Left ventricle myocardium inferior (tissue), 1 donor: ENCODE measurements around the gene TRIM75. TPM values are rescaled to one million over a fixed set of nuclear protein-coding genes. Genes with fewer than 3 reads are reported as not detected.
"Not testable (repeated sequence)": the region's sequence is repeated elsewhere in the genome, so short reads cannot be mapped to it uniquely, and the experiment has no call there.

Experiments
- DNase-seq: peaks from one replicate; pipeline ENCODE4 v3.0.0-alpha.2; 2020
- H3K27ac ChIP-seq: fragments of 200-600 bp; replicated peaks from 2 replicates; pipeline ENCODE4 v1.8.0; 2021
- H3K27me3 ChIP-seq: fragments of 200-600 bp; 2 replicates; pipeline ENCODE4 v1.8.0; 2021; ENCODE audit warnings: low read depth
- H3K36me3 ChIP-seq: fragments of 200-600 bp; 2 replicates; pipeline ENCODE4 v1.8.0; 2021
- H3K4me1 ChIP-seq: fragments of 200-600 bp; 2 replicates; pipeline ENCODE4 v1.8.0; 2021
- H3K4me3 ChIP-seq: fragments of 200-600 bp; 2 replicates; pipeline ENCODE4 v1.8.0; 2021; ENCODE audit warnings: mild to moderate bottlenecking, moderate library complexity
- H3K9me3 ChIP-seq: fragments of 200-600 bp; replicated peaks from 2 replicates; pipeline ENCODE4 v1.8.0; 2021
- CTCF ChIP-seq: fragments of 200-600 bp; IDR thresholded peaks from 2 replicates; pipeline ENCODE4 v1.8.0; 2021; ENCODE audit warnings: antibody characterized with exemption, mild to moderate bottlenecking, borderline replicate concordance
- intact Hi-C: fragments of 100-400 bp; cut with micrococcal nuclease; formaldehyde crosslinking; loops from one replicate; pipeline ENCODE4 v1.11.0; 2022
- total RNA-seq: library from RNA; stranded (reverse); fragmentation: NEBNext Ultra II Directional; extraction: Animal tissue kit (Norgen Biotek cat#: 25700); gene quantifications from one replicate; pipeline ENCODE4 v1.2.1, GENCODE V29; 2021
- donor health status: DM: no; HTN: yes; CAD: no; lungs with severe emphysema.

TRIM75 gene
- total RNA-seq, 1 donor from 2014 or later, result not detected

GRCh38 chr4:165079476-165079875 is 25.8 kb downstream of the TRIM75 start:
- no peaks in the 10 kb centered on the region for H3K9me3 ChIP-seq
- TF ChIP-seq CTCF, result no peak
- peak; percentile 43 for DNase-seq
- intact Hi-C loops, result no loop called here
- no peak overlapping the region for H3K4me3 ChIP-seq
- no peak overlapping the region for H3K27ac ChIP-seq
- H3K36me3 ChIP-seq, result peaks cover 46% of the 10 kb centered on the region
- peaks cover 6% of the 10 kb centered on the region for H3K4me1 ChIP-seq
- no peaks in the 10 kb centered on the region for H3K27me3 ChIP-seq

GRCh38 chr4:165084787-165085186 is 31.1 kb downstream of the TRIM75 start:
- peaks cover 62% of the 10 kb centered on the region for H3K36me3 ChIP-seq

GRCh38 chr4:165085946-165086345 is 32.3 kb downstream of the TRIM75 start:
- DNase-seq, result no peak
- no peak for TF ChIP-seq CTCF
- intact Hi-C loops, result no loop called here
- Histone ChIP-seq H3K9me3 (no peaks in the 10 kb centered on the region), H3K27ac (no peak overlapping the region), H3K27me3 (no peaks in the 10 kb centered on the region), H3K4me3 (no peak overlapping the region), H3K36me3 (peaks cover 57% of the 10 kb centered on the region), H3K4me1 (no peaks in the 10 kb centered on the region)

More at GRCh38 chr4:165084787-165085186, 31.1 kb downstream of the TRIM75 start:
- H3K27ac ChIP-seq, H3K9me3 ChIP-seq, DNase-seq, H3K4me3 ChIP-seq, H3K27me3 ChIP-seq, intact Hi-C loops, H3K4me1 ChIP-seq: not testable (repeated sequence)

GRCh38 chr4:165088366-165088765 is 34.7 kb downstream of the TRIM75 start:
- Histone ChIP-seq H3K27ac (no peak overlapping the region), H3K36me3 (peaks cover 67% of the 10 kb centered on the region), H3K4me1 (no peaks in the 10 kb centered on the region), H3K27me3 (no peaks in the 10 kb centered on the region), H3K9me3 (no peaks in the 10 kb centered on the region), H3K4me3 (no peak overlapping the region)
- TF ChIP-seq CTCF, result no peak
- intact Hi-C loops, result no loop called here
- no peak for DNase-seq

- H3K27ac ChIP-seq, H3K27me3 ChIP-seq, H3K4me1 ChIP-seq, DNase-seq, intact Hi-C loops, H3K4me3 ChIP-seq, H3K9me3 ChIP-seq: not testable (repeated sequence)
- H3K36me3 ChIP-seq, result peaks cover 59% of the 10 kb centered on the region
Observed at GRCh38 chr4:165092187-165092586, 38.5 kb downstream of the TRIM75 start.

GRCh38 chr4:165094873-165095272 is 41.2 kb downstream of the TRIM75 start:
- Histone ChIP-seq H3K4me3 (no peak overlapping the region), H3K36me3 (peaks cover 59% of the 10 kb centered on the region), H3K27ac (no peak overlapping the region), H3K4me1 (no peaks in the 10 kb centered on the region), H3K9me3 (no peaks in the 10 kb centered on the region), H3K27me3 (no peaks in the 10 kb centered on the region)
- DNase-seq, result no peak
- TF ChIP-seq CTCF, result no peak
- intact Hi-C loops, result no loop called here

GRCh38 chr4:165095291-165095690 is 41.6 kb downstream of the TRIM75 start:
- no peak for TF ChIP-seq CTCF
- H3K36me3 ChIP-seq, result peaks cover 63% of the 10 kb centered on the region
- no peaks in the 10 kb centered on the region for H3K4me1 ChIP-seq
- intact Hi-C loops, result no loop called here
- H3K9me3 ChIP-seq, result no peaks in the 10 kb centered on the region
- no peak for DNase-seq
- no peak overlapping the region for H3K4me3 ChIP-seq
- no peak overlapping the region for H3K27ac ChIP-seq
- H3K27me3 ChIP-seq, result no peaks in the 10 kb centered on the region
